Prostate gland (tissue), 2 donors: ENCODE measurements around the gene LRRC28. TPM values are rescaled to one million over a fixed set of nuclear protein-coding genes. Genes with fewer than 3 reads are reported as not detected.

Experiments used
- DNase-seq: peaks from one replicate; pipeline ENCODE4 v3.0.0-alpha.2; 2019; ENCODE audit warnings: low spot score
- H3K27ac ChIP-seq, 2 donors: fragments of 200-600 bp; sonication (generic); 2 replicates each; pipeline ENCODE4 v1.5.1; 2017 to 2019
- H3K27me3 ChIP-seq: fragments of 200-600 bp; sonication (generic); replicated peaks from 2 replicates; pipeline ENCODE4 v1.5.1; 2019; ENCODE audit not compliant: insufficient read depth
- H3K36me3 ChIP-seq, 2 donors: fragments of 200-600 bp; sonication (generic); 1 replicate in 1 of 2; 2 replicates in 1 of 2; pipeline versions ENCODE4 v1.5.1 to v1.8.1; 2017 to 2019
- H3K4me1 ChIP-seq: fragments of 200-600 bp; sonication (generic); replicated peaks from 2 replicates; pipeline ENCODE4 v1.5.1; 2019
- H3K4me3 ChIP-seq, 2 donors: fragments of 200-600 bp; sonication (generic); 2 replicates each; pipeline ENCODE4 v1.5.1; 2017 to 2019
- H3K9me3 ChIP-seq: fragments of 200-600 bp; sonication (generic); 2 replicates; pipeline ENCODE4 v1.5.1; 2017
- POLR2A ChIP-seq: fragments of 450-650 bp; IDR thresholded peaks from one replicate; pipeline ENCODE4 v1.6.1; 2016; ENCODE audit warnings: antibody characterized with exemption, mild to moderate bottlenecking
- POLR2AphosphoS5 ChIP-seq: sonication (generic); formaldehyde crosslinking; IDR thresholded peaks from one replicate; pipeline ENCODE4 v1.6.1; 2017; ENCODE audit warnings: antibody characterized with exemption
- WGBS: methylation state at CpG from one replicate; pipeline ENCODE4 v1.1.5; 2018; 5-methylcytosine and 5-hydroxymethylcytosine counted together
- intact Hi-C: fragments of 100-400 bp; cut with DNase I; formaldehyde crosslinking; loops from one replicate; pipeline ENCODE4 v1.14.2; 2022
- total RNA-seq, 2 donors: library from RNA; depleted of rRNA; stranded (reverse); fragments of >200 nt; gene quantifications; one replicate each; pipeline ENCODE4 v1.1.0, GENCODE V29; 2016
- TF ChIP-seq, protein P1 (sequence below), 4 experiments: fragments of 200-600 bp in 2 of 4; fragments of 450-650 bp in 2 of 4; sonication (generic) in 2 of 4; IDR thresholded peaks; 1 replicate in 3 of 4; 2 replicates in 1 of 4; pipeline ENCODE4 v1.5.1; 2016 to 2019; ENCODE audit warnings: antibody characterized with exemption in 4 of 4, mild to moderate bottlenecking in 2 of 4, moderate library complexity in 2 of 4

LRRC28 gene
- total RNA-seq, 2 donors from 2014 or later: 16.0 to 36.8 TPM

DNA sequence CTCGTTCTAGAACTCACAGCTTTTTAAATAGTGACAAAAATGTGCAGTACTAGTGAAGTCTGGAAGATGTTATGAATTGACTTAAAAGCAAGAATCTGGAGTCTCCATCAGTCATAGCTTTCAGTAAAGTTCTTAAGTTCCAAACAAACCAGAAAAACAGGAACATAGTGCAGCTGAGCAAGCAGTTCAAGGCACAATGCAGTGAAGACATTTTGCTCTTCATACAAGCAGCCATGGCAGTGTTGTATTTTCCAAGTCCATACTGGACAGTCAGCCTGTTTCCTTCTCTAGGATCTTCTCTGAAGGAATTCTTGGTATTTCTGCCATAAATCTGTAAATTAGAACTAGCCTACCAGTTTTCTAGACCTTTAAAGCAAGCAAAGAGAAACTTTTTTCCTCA, 90.5 kb downstream of the LRRC28 start:
- no peak overlapping the region for H3K27ac ChIP-seq
- H3K36me3 ChIP-seq: no peaks in the 10 kb centered on the region
- H3K27me3 ChIP-seq: no peaks in the 10 kb centered on the region
- TF ChIP-seq, protein P1, sequence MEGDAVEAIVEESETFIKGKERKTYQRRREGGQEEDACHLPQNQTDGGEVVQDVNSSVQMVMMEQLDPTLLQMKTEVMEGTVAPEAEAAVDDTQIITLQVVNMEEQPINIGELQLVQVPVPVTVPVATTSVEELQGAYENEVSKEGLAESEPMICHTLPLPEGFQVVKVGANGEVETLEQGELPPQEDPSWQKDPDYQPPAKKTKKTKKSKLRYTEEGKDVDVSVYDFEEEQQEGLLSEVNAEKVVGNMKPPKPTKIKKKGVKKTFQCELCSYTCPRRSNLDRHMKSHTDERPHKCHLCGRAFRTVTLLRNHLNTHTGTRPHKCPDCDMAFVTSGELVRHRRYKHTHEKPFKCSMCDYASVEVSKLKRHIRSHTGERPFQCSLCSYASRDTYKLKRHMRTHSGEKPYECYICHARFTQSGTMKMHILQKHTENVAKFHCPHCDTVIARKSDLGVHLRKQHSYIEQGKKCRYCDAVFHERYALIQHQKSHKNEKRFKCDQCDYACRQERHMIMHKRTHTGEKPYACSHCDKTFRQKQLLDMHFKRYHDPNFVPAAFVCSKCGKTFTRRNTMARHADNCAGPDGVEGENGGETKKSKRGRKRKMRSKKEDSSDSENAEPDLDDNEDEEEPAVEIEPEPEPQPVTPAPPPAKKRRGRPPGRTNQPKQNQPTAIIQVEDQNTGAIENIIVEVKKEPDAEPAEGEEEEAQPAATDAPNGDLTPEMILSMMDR (IDR thresholded peaks at IDR 0.05): no peak
- TF ChIP-seq POLR2A (no peak), POLR2AphosphoS5 (no peak)
- no peak overlapping the region for H3K4me3 ChIP-seq
- intact Hi-C loops: no loop called here
- no peaks in the 10 kb centered on the region for H3K4me1 ChIP-seq
- DNase-seq: no peak
- WGBS: 51% methylated on average over 1 of the region's 1 CpG
- H3K9me3 ChIP-seq: no peaks in the 10 kb centered on the region

DNA sequence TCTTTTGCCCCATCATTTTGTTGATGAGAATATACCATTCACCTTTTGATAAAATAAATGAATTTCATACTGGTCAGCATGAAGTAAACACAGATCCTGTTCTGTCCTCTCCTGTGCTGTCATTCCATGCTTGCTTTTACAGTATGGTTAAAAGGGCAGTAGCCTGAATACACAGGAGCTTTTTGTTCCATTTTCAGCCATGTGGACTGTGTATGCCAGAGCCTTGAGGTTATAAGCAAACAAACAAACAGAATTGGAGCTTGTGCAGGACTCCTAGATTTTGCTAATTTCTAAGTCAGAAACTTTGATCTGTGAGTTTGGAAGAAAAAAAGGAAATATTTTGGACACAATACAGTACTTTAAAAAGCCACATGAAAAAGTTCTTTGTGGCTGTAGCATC, 91.9 kb downstream of the LRRC28 start:
- intact Hi-C loops: no loop called here
- no peaks in the 10 kb centered on the region for H3K9me3 ChIP-seq
- H3K4me3 ChIP-seq: no peak overlapping the region
- no peaks in the 10 kb centered on the region for H3K27me3 ChIP-seq
- H3K27ac ChIP-seq: no peak overlapping the region
- TF ChIP-seq POLR2AphosphoS5 (no peak), POLR2A (no peak)
- TF ChIP-seq, protein P1 (IDR thresholded peaks at IDR 0.05): no peak
- H3K36me3 ChIP-seq: no peaks in the 10 kb centered on the region
- DNase-seq: no peak
- H3K4me1 ChIP-seq: no peaks in the 10 kb centered on the region

DNA sequence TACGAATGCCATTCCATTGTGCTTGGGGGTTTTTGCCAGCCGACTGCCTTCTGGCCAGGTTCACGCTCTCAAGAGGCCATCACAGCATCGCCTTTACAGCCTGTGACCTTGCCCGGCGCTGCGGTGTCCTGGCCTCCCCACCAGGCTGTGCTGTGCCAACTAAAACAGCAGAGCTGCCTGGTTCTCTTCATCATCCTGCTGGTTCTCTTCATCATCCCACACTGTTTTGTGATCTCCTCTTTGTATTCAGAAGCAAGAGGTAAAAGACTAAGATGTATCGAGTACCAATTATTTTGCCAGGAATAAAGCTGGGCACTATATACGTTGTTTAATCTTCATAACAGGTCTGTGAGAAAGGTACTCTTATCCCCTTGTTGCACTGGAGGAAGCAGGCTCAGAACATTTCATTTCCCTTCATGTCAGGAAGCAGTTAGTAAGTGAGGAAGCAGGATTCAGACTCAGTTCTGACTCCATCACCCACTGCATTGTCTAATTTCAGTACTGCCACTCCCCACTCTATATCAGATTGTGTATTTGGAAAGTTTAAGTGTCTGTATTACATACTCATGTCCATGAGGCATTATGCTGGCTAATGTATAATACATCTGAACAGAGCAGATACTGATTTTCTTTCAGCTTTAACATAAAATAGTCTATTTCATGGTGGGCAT, 92.7 kb downstream of the LRRC28 start:
- no peak for TF ChIP-seq POLR2A
- TF ChIP-seq, protein P1 (IDR thresholded peaks at IDR 0.05): peak in 1 of 4 experiments; percentile 11
- TF ChIP-seq POLR2AphosphoS5: no peak
- no peaks in the 10 kb centered on the region for H3K4me1 ChIP-seq
- no peak for DNase-seq
- no peak overlapping the region for H3K27ac ChIP-seq
- 78% methylated on average over 9 of the region's 9 CpGs for WGBS
- H3K27me3 ChIP-seq: no peaks in the 10 kb centered on the region
- intact Hi-C loops: no loop called here
- H3K36me3 ChIP-seq: no peaks in the 10 kb centered on the region
- no peaks in the 10 kb centered on the region for H3K9me3 ChIP-seq
- no peak overlapping the region for H3K4me3 ChIP-seq

DNA sequence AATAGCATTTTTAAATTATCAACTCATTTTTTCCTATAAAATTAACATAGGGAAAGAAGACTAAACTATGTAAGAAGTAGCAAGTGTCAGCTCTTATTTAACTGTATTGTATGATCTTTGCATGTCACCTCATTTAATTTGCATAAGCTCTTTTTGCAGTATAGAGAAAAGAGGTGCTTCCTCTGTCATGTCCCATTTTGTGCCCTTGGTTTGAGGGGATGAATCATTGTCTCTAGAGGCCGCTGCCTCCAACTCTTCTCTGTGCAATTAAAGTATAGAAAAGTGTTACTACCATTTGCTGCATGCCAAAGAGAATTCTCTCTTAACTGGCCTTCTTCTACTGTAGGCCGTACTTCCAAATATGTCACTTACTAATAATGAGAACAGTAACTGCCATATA, 93.4 kb downstream of the LRRC28 start:
- no peaks in the 10 kb centered on the region for H3K4me1 ChIP-seq
- 96% methylated on average over 2 of the region's 2 CpGs for WGBS
- no peak overlapping the region for H3K27ac ChIP-seq
- no peak for DNase-seq
- no peaks in the 10 kb centered on the region for H3K9me3 ChIP-seq
- no peaks in the 10 kb centered on the region for H3K36me3 ChIP-seq
- H3K4me3 ChIP-seq: no peak overlapping the region
- TF ChIP-seq POLR2A (no peak), POLR2AphosphoS5 (no peak)
- TF ChIP-seq, protein P1 (IDR thresholded peaks at IDR 0.05): no peak
- H3K27me3 ChIP-seq: no peaks in the 10 kb centered on the region
- intact Hi-C loops: no loop called here

DNA sequence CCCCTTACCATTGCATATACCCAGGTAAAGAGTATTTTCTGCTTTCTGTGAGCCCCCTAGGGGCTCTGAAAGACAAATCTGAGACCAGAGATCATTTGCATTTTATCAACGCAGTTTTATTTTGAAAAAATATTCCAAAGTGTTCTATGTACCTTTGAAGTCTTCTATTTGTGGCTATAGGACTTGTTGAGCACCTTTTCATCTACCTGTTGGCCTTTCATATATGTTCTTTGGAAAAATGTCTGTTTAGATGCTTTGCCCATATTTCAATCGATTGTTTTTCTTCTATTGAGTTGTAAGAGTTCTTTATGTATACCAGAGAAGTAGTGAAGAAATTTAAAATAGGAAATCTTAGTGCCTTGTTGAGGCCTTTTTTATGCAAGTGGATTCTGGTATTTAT, 94.0 kb downstream of the LRRC28 start:
- no peaks in the 10 kb centered on the region for H3K4me1 ChIP-seq
- no peaks in the 10 kb centered on the region for H3K36me3 ChIP-seq
- DNase-seq: no peak
- H3K9me3 ChIP-seq: no peaks in the 10 kb centered on the region
- no peak overlapping the region for H3K4me3 ChIP-seq
- H3K27ac ChIP-seq: no peak overlapping the region
- H3K27me3 ChIP-seq: no peaks in the 10 kb centered on the region
- WGBS: 93% methylated on average over 2 of the region's 2 CpGs
- intact Hi-C loops: no loop called here
- TF ChIP-seq POLR2AphosphoS5: no peak
